Measurements from ENCODE around the gene STMND1. TPM values are rescaled to one million over a fixed set of nuclear protein-coding genes. Genes with fewer than 3 reads are reported as not detected.

Gene STMND1
- polyA plus RNA-seq, 1 donor from 2014 or later, result 0.59 TPM

DNA sequence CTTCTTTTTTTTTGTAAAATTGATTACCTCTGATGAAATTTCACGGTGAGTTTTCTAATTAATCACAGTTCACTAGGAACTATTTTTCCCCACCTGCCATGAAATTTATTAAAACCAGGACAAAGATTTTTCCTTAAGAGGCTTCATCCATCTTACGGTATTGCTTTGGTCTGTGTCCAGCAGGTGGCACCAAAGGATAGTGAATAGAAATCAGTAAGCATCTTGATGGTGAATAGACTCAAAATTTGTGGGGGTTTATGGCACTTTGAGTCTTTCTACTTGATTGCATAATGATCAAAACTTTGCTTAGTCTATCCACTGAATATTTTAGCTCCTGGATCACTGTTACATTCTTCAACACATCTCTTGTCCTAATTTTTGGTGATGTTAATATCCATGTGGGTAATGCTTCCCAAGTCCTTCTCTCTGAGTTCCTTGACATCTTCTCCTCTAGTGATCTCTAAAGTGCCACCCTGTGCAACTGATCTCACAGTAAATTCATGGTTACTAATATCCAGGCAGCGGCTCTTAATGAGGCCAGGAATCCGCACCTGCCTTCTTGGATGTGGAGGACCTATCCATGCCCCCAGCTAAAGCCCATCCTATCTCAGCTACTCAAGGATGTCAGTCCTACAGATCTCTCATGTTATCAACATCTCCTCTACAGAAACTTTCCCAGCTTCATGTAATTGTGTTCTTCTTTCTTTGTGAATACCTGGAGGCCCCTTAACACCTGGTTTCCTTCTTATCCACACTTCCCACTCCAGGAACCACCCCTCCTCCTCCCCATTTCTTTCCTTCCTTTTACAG, 54.5 kb downstream of the STMND1 start:
- no peaks in the 10 kb centered on the region for H3K36me3 ChIP-seq (ENCODE audit: insufficient read depth, low read length)
- no peak overlapping the region for H3K9ac ChIP-seq (ENCODE audit: low read length)
- H3K4me3 ChIP-seq (ENCODE audit: low read length), result no peak overlapping the region
- H3K27ac ChIP-seq (ENCODE audit: low read length), result no peak overlapping the region
- no peak for TF ChIP-seq EZH2 (IDR thresholded peaks at IDR 0.05; ENCODE audit: borderline replicate concordance, insufficient read depth, low read length, poor library complexity, severe bottlenecking)
- TF ChIP-seq POLR2AphosphoS5 (IDR thresholded peaks at IDR 0.05), result no peak
- peak; percentile 98 for TF ChIP-seq SMC3 (conservative IDR thresholded peaks at IDR 0.05; ENCODE audit: poor library complexity)
- TF ChIP-seq RAD21 (conservative IDR thresholded peaks at IDR 0.05), result peak; percentile 98
- TF ChIP-seq TAF1 (IDR thresholded peaks at IDR 0.05; ENCODE audit: low read depth), result no peak
- TF ChIP-seq, protein P1, sequence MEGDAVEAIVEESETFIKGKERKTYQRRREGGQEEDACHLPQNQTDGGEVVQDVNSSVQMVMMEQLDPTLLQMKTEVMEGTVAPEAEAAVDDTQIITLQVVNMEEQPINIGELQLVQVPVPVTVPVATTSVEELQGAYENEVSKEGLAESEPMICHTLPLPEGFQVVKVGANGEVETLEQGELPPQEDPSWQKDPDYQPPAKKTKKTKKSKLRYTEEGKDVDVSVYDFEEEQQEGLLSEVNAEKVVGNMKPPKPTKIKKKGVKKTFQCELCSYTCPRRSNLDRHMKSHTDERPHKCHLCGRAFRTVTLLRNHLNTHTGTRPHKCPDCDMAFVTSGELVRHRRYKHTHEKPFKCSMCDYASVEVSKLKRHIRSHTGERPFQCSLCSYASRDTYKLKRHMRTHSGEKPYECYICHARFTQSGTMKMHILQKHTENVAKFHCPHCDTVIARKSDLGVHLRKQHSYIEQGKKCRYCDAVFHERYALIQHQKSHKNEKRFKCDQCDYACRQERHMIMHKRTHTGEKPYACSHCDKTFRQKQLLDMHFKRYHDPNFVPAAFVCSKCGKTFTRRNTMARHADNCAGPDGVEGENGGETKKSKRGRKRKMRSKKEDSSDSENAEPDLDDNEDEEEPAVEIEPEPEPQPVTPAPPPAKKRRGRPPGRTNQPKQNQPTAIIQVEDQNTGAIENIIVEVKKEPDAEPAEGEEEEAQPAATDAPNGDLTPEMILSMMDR (IDR thresholded peaks at IDR 0.05; ENCODE audit: poor library complexity, severe bottlenecking), result peak; percentile 94
- TF ChIP-seq, protein P2, sequence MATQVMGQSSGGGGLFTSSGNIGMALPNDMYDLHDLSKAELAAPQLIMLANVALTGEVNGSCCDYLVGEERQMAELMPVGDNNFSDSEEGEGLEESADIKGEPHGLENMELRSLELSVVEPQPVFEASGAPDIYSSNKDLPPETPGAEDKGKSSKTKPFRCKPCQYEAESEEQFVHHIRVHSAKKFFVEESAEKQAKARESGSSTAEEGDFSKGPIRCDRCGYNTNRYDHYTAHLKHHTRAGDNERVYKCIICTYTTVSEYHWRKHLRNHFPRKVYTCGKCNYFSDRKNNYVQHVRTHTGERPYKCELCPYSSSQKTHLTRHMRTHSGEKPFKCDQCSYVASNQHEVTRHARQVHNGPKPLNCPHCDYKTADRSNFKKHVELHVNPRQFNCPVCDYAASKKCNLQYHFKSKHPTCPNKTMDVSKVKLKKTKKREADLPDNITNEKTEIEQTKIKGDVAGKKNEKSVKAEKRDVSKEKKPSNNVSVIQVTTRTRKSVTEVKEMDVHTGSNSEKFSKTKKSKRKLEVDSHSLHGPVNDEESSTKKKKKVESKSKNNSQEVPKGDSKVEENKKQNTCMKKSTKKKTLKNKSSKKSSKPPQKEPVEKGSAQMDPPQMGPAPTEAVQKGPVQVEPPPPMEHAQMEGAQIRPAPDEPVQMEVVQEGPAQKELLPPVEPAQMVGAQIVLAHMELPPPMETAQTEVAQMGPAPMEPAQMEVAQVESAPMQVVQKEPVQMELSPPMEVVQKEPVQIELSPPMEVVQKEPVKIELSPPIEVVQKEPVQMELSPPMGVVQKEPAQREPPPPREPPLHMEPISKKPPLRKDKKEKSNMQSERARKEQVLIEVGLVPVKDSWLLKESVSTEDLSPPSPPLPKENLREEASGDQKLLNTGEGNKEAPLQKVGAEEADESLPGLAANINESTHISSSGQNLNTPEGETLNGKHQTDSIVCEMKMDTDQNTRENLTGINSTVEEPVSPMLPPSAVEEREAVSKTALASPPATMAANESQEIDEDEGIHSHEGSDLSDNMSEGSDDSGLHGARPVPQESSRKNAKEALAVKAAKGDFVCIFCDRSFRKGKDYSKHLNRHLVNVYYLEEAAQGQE (IDR thresholded peaks at IDR 0.05; ENCODE audit: borderline replicate concordance), result no peak
- no peak for TF ChIP-seq MXI1 (conservative IDR thresholded peaks at IDR 0.05; ENCODE audit: poor library complexity, severe bottlenecking)
- H3K9me2 ChIP-seq (ENCODE audit: insufficient read depth, low read length), result no peaks in the 10 kb centered on the region
- no peak overlapping the region for H2AFZ ChIP-seq (ENCODE audit: low read depth, low read length)
- no peaks in the 10 kb centered on the region for H4K20me1 ChIP-seq (ENCODE audit: insufficient read depth)
- H3F3A ChIP-seq (ENCODE audit: insufficient read depth, low read length, poor library complexity, severe bottlenecking), result no peaks in the 10 kb centered on the region
- no peaks in the 10 kb centered on the region for H3K27me3 ChIP-seq (ENCODE audit: insufficient read depth, low read depth, low read length)
- H3K4me2 ChIP-seq (ENCODE audit: low read length), result no peak overlapping the region
- H3K79me2 ChIP-seq (replicated peaks; ENCODE audit: insufficient read depth, low read length), result no peaks in the 10 kb centered on the region
- H3K9me3 ChIP-seq (ENCODE audit: low read length), result no peaks in the 10 kb centered on the region

DNA sequence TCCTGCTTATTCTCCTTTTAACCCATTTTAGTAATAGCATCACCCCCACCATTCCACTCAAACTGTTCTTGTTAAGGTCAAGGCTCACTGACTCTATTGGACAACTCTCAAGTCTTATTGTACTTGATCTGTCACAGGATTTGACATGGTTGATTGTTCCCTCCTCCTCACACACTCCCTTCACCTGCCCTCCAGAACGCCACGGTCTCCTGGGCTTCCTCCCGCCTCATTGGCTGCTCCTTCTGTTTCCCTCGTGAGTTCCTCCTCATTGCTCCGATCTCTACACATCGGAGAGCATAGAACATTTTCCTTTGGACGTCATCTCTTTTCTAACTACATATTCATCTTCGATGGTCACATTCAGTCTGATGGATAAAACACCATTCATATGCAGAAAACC, 55.1 kb downstream of the STMND1 start:
- Histone ChIP-seq H3K79me2 (replicated peaks; ENCODE audit: insufficient read depth, low read length) (no peaks in the 10 kb centered on the region), H3K36me3 (ENCODE audit: insufficient read depth, low read length) (no peaks in the 10 kb centered on the region), H4K20me1 (ENCODE audit: insufficient read depth) (no peaks in the 10 kb centered on the region), H3K4me3 (ENCODE audit: low read length) (no peak overlapping the region), H3K27me3 (ENCODE audit: insufficient read depth, low read depth, low read length) (no peaks in the 10 kb centered on the region), H2AFZ (ENCODE audit: low read depth, low read length) (no peak overlapping the region), H3K27ac (ENCODE audit: low read length) (no peak overlapping the region), H3K9me2 (ENCODE audit: insufficient read depth, low read length) (no peaks in the 10 kb centered on the region), H3K9ac (ENCODE audit: low read length) (no peak overlapping the region), H3K9me3 (ENCODE audit: low read length) (no peaks in the 10 kb centered on the region), H3F3A (ENCODE audit: insufficient read depth, low read length, poor library complexity, severe bottlenecking) (no peaks in the 10 kb centered on the region), H3K4me2 (ENCODE audit: low read length) (no peak overlapping the region)
- TF ChIP-seq POLR2AphosphoS5 (IDR thresholded peaks at IDR 0.05), result no peak
- TF ChIP-seq, protein P2 (IDR thresholded peaks at IDR 0.05; ENCODE audit: borderline replicate concordance), result no peak
- TF ChIP-seq EP300 (conservative IDR thresholded peaks at IDR 0.05; ENCODE audit: poor library complexity, severe bottlenecking), result no peak
- TF ChIP-seq TAF1 (IDR thresholded peaks at IDR 0.05; ENCODE audit: low read depth), result no peak
- no peak for TF ChIP-seq MXI1 (conservative IDR thresholded peaks at IDR 0.05; ENCODE audit: poor library complexity, severe bottlenecking)
- TF ChIP-seq, protein P1 (IDR thresholded peaks at IDR 0.05; ENCODE audit: poor library complexity, severe bottlenecking), result no peak
- no peak for TF ChIP-seq EZH2 (IDR thresholded peaks at IDR 0.05; ENCODE audit: borderline replicate concordance, insufficient read depth, low read length, poor library complexity, severe bottlenecking)
- TF ChIP-seq RAD21 (conservative IDR thresholded peaks at IDR 0.05), result no peak
- TF ChIP-seq SMC3 (conservative IDR thresholded peaks at IDR 0.05; ENCODE audit: poor library complexity), result no peak

All from neural cell (in vitro differentiated cells).